Neuron (in vitro differentiated cells): ENCODE results near the gene COL6A2.
"Not testable (repeated sequence)": the region's sequence is repeated elsewhere in the genome, so short reads cannot be mapped to it uniquely, and the experiment has no call there.

Experiments used
- H2AFZ ChIP-seq: one replicate; pipeline ENCODE4 v1.6.1; 2013; ENCODE audit warnings: low read depth, mild to moderate bottlenecking, inconsistent platforms, low read length, moderate library complexity
- H3K27me3 ChIP-seq: one replicate; pipeline ENCODE4 v1.6.1; 2013; ENCODE audit warnings: low read length; ENCODE audit not compliant: insufficient read depth
- H3K36me3 ChIP-seq: one replicate; pipeline ENCODE4 v1.6.1; 2013; ENCODE audit warnings: low read length; ENCODE audit not compliant: insufficient read depth
- H3K4me1 ChIP-seq: one replicate; pipeline ENCODE4 v1.6.1; 2013; ENCODE audit warnings: low read length; ENCODE audit not compliant: insufficient read depth
- H3K4me3 ChIP-seq: 2 replicates; pipeline ENCODE4 v1.5.1; 2013; ENCODE audit warnings: mild to moderate bottlenecking, low read length, moderate library complexity
- H3K9me3 ChIP-seq: one replicate; pipeline ENCODE4 v1.6.1; 2013; ENCODE audit warnings: low read length

The COL6A2 gene

GRCh38 chr21:46057111-46057709, 40.7 kb upstream of the COL6A2 start:
- Histone ChIP-seq H3K4me3 (no peak overlapping the region), H3K9me3 (peaks cover 4% of the 10 kb centered on the region), H3K36me3 (no peaks in the 10 kb centered on the region), H3K27me3 (no peaks in the 10 kb centered on the region), H2AFZ (no peak overlapping the region), H3K4me1 (no peaks in the 10 kb centered on the region)

- H3K4me3 ChIP-seq = no peak overlapping the region
- H3K36me3 ChIP-seq = no peaks in the 10 kb centered on the region
- peaks cover 7% of the 10 kb centered on the region for H3K9me3 ChIP-seq
- H3K4me1 ChIP-seq = no peaks in the 10 kb centered on the region
- no peaks in the 10 kb centered on the region for H3K27me3 ChIP-seq
- H2AFZ ChIP-seq = no peak overlapping the region
Measured at GRCh38 chr21:46057710-46058241, 40.1 kb upstream of the COL6A2 start.

- Histone ChIP-seq H3K4me3 (no peak overlapping the region), H3K9me3 (peaks cover 10% of the 10 kb centered on the region), H2AFZ (no peak overlapping the region), H3K36me3 (no peaks in the 10 kb centered on the region), H3K4me1 (no peaks in the 10 kb centered on the region), H3K27me3 (no peaks in the 10 kb centered on the region)
Measured at GRCh38 chr21:46058431-46059145, 39.3 kb upstream of the COL6A2 start.

GRCh38 chr21:46059195-46059594, 38.7 kb upstream of the COL6A2 start:
- H3K4me1 ChIP-seq = no peaks in the 10 kb centered on the region

GRCh38 chr21:46059711-46060455, 38.0 kb upstream of the COL6A2 start:
- H3K27me3 ChIP-seq, H2AFZ ChIP-seq, H3K4me3 ChIP-seq, H3K9me3 ChIP-seq, H3K4me1 ChIP-seq, H3K36me3 ChIP-seq: not testable (repeated sequence)

More at GRCh38 chr21:46059195-46059594, 38.7 kb upstream of the COL6A2 start:
- Histone ChIP-seq H3K9me3 (peaks cover 10% of the 10 kb centered on the region), H3K36me3 (no peaks in the 10 kb centered on the region), H2AFZ (no peak overlapping the region), H3K27me3 (no peaks in the 10 kb centered on the region), H3K4me3 (no peak overlapping the region)

- H3K36me3 ChIP-seq = no peaks in the 10 kb centered on the region
- no peaks in the 10 kb centered on the region for H3K27me3 ChIP-seq
- peaks cover 2% of the 10 kb centered on the region for H3K4me1 ChIP-seq
- H3K4me3 ChIP-seq = no peak overlapping the region
- H3K9me3 ChIP-seq = peaks cover 10% of the 10 kb centered on the region
- H2AFZ ChIP-seq = no peak overlapping the region
Measured at GRCh38 chr21:46060596-46061061, 37.3 kb upstream of the COL6A2 start.

- Histone ChIP-seq H3K4me1 (peaks cover 7% of the 10 kb centered on the region), H3K27me3 (no peaks in the 10 kb centered on the region), H3K9me3 (peaks cover 10% of the 10 kb centered on the region), H3K36me3 (no peaks in the 10 kb centered on the region), H2AFZ (no peak overlapping the region), H3K4me3 (no peak overlapping the region)
Measured at GRCh38 chr21:46061063-46061462, 36.8 kb upstream of the COL6A2 start.

GRCh38 chr21:46061518-46061917, 36.4 kb upstream of the COL6A2 start:
- no peak overlapping the region for H3K4me3 ChIP-seq
- H3K36me3 ChIP-seq = no peaks in the 10 kb centered on the region
- no peak overlapping the region for H2AFZ ChIP-seq
- H3K27me3 ChIP-seq = no peaks in the 10 kb centered on the region
- H3K9me3 ChIP-seq = peaks cover 10% of the 10 kb centered on the region
- H3K4me1 ChIP-seq = peaks cover 11% of the 10 kb centered on the region

- Histone ChIP-seq H3K27me3 (no peaks in the 10 kb centered on the region), H3K4me1 (peaks cover 15% of the 10 kb centered on the region), H3K9me3 (peaks cover 10% of the 10 kb centered on the region), H3K36me3 (no peaks in the 10 kb centered on the region), H2AFZ (no peak overlapping the region), H3K4me3 (no peak overlapping the region)
Measured at GRCh38 chr21:46061950-46062349, 36.0 kb upstream of the COL6A2 start.

- Histone ChIP-seq H3K9me3 (peaks cover 10% of the 10 kb centered on the region), H3K4me1 (peaks cover 21% of the 10 kb centered on the region), H2AFZ (no peak overlapping the region), H3K36me3 (no peaks in the 10 kb centered on the region), H3K27me3 (no peaks in the 10 kb centered on the region), H3K4me3 (no peak overlapping the region)
Measured at GRCh38 chr21:46062471-46063211, 35.3 kb upstream of the COL6A2 start.

- Histone ChIP-seq H2AFZ (no peak overlapping the region), H3K4me1 (peaks cover 21% of the 10 kb centered on the region), H3K4me3 (no peak overlapping the region), H3K36me3 (no peaks in the 10 kb centered on the region), H3K9me3 (peaks cover 10% of the 10 kb centered on the region), H3K27me3 (no peaks in the 10 kb centered on the region)
Measured at GRCh38 chr21:46063227-46063626, 34.7 kb upstream of the COL6A2 start.

GRCh38 chr21:46063734-46064680, 33.9 kb upstream of the COL6A2 start:
- Histone ChIP-seq H3K4me3 (no peak overlapping the region), H3K4me1 (peaks cover 21% of the 10 kb centered on the region), H3K36me3 (no peaks in the 10 kb centered on the region), H2AFZ (no peak overlapping the region), H3K27me3 (no peaks in the 10 kb centered on the region), H3K9me3 (peaks cover 10% of the 10 kb centered on the region)
